Tibial nerve (tissue), 4 donors: ENCODE results near the gene PHOX2A. TPM values are rescaled to one million over a fixed set of nuclear protein-coding genes. Genes with fewer than 3 reads are reported as not detected.
A peak's percentile ranks its signal among the peaks of the same experiment; 100 is the strongest.

Experiments
- DNase-seq, 2 donors: peaks; one replicate each; pipeline ENCODE4 v3.0.0-alpha.2; 2019; ENCODE audit warnings: low spot score in 2 of 2
- H3K27ac ChIP-seq, 4 donors: fragments of 200-600 bp; sonication (generic) in 3 of 4; one replicate each; pipeline ENCODE4 v1.5.1; 2017 to 2019; ENCODE audit warnings: mild to moderate bottlenecking in 1 of 4
- H3K27me3 ChIP-seq, 2 donors: fragments of 200-600 bp; sonication (generic) in 1 of 2; one replicate each; pipeline versions ENCODE4 v1.5.1 to v1.6.0; 2017 to 2019
- H3K36me3 ChIP-seq, 3 donors: fragments of 200-600 bp; sonication (generic); one replicate each; pipeline ENCODE4 v1.5.1; 2018 to 2019
- H3K4me1 ChIP-seq, 4 donors: fragments of 200-600 bp; sonication (generic) in 3 of 4; one replicate each; pipeline ENCODE4 v1.5.1; 2017 to 2019
- H3K4me3 ChIP-seq, 4 donors: fragments of 200-600 bp; sonication (generic) in 3 of 4; one replicate each; pipeline ENCODE4 v1.5.1; 2017 to 2019; ENCODE audit warnings: mild to moderate bottlenecking in 1 of 4, moderate library complexity in 1 of 4
- H3K9me3 ChIP-seq, 4 donors: fragments of 200-600 bp; sonication (generic) in 3 of 4; one replicate each; pipeline ENCODE4 v1.5.1; 2017 to 2019
- CTCF ChIP-seq, 5 experiments: fragments of 200-600 bp in 3 of 5; fragments of 450-650 bp in 2 of 5; sonication (generic) in 3 of 5; IDR thresholded peaks; one replicate each; pipeline ENCODE4 v1.5.1; 2016 to 2019; ENCODE audit warnings: antibody characterized with exemption in 5 of 5, mild to moderate bottlenecking in 3 of 5, moderate library complexity in 2 of 5
- EP300 ChIP-seq, 2 donors: sonication (generic); formaldehyde crosslinking; IDR thresholded peaks; one replicate each; pipeline ENCODE4 v1.6.1; 2017; ENCODE audit warnings: antibody characterized with exemption in 2 of 2, mild to moderate bottlenecking in 1 of 2
- POLR2A ChIP-seq, 2 donors: fragments of 450-650 bp; IDR thresholded peaks; one replicate each; pipeline ENCODE4 v1.6.1; 2017; ENCODE audit warnings: antibody characterized with exemption in 2 of 2, mild to moderate bottlenecking in 2 of 2, moderate library complexity in 2 of 2
- WGBS, 2 donors: methylation state at CpG; one replicate each; pipeline ENCODE4 v1.1.5; 2018; 5-methylcytosine and 5-hydroxymethylcytosine counted together
- total RNA-seq, 4 donors: library from RNA; depleted of rRNA; stranded (reverse); fragments of >200 nt; gene quantifications; one replicate each; pipeline ENCODE4 v1.1.0, GENCODE V29; 2016

PHOX2A gene
- total RNA-seq, 4 donors from 2014 or later, result not detected

GRCh38 chr11:72226701-72227100, 17.3 kb downstream of the PHOX2A start:
- H3K27me3 ChIP-seq, result no peaks in the 10 kb centered on the region
- 77 to 85% methylated on average over 5 of the region's 5 CpGs for WGBS, 2 donors
- H3K9me3 ChIP-seq, result no peaks in the 10 kb centered on the region
- peaks cover 0 to 51% (median 21%) of the 10 kb centered on the region in 3 donors for H3K36me3 ChIP-seq
- no peak overlapping the region for H3K4me3 ChIP-seq
- TF ChIP-seq CTCF (IDR thresholded peaks at IDR 0.05) (no peak), EP300 (IDR thresholded peaks at IDR 0.05) (no peak), POLR2A (IDR thresholded peaks at IDR 0.05) (no peak)
- peaks cover 0 to 47% (median 31%) of the 10 kb centered on the region in 4 donors for H3K4me1 ChIP-seq
- H3K27ac ChIP-seq, result no peak overlapping the region
- no peak for DNase-seq

DNA sequence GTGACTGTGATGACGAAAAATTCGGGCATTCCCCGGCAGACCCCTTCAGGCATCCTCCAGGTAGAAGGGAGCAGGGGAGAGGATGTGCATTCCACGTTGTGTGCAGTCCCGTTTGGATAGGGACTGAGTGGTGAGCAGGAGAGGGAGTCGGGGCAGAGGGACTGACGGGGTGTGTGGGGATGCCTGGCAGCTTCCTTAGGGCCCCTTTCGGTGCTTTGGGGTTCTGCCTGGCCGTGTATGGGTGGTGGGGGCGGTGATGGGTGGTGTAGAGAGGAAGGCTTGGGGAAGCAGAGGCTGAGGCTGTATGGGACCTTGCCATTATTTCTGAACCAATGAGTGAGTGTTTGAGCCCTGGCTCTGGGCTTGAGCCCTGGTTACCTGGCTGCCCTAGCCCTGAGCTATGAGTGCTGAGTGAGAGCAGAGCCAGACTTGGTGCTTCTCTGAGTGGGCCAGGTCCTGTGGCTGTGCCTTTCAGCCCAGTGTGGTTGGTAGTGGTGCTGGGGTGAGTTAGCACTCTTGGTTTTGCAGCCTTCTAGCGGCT, 18.5 kb downstream of the PHOX2A start:
- Histone ChIP-seq H3K4me3 (peak overlapping the region; percentile 71 to 92 (median 77)), H3K27me3 (no peaks in the 10 kb centered on the region), H3K27ac (peak overlapping the region; percentile 77 to 97 (median 94)), H3K36me3 (peaks cover 0 to 39% (median 8%) of the 10 kb centered on the region in 3 donors), H3K9me3 (no peaks in the 10 kb centered on the region), H3K4me1 (peaks cover 0 to 50% (median 32%) of the 10 kb centered on the region in 4 donors)
- DNase-seq, result no peak
- TF ChIP-seq CTCF (IDR thresholded peaks at IDR 0.05) (no peak), POLR2A (IDR thresholded peaks at IDR 0.05) (no peak), EP300 (IDR thresholded peaks at IDR 0.05) (no peak)
- WGBS, 2 donors, result 9 to 13% methylated on average over 11 of the region's 11 CpGs

GRCh38 chr11:72224564-72225410, 19.2 kb downstream of the PHOX2A start, which contains the start of gene INPPL1:
TSS of gene INPPL1 (plus strand) at chr11:72224767. CDS start at chr11:72224985, 218 bp downstream.
- no peaks in the 10 kb centered on the region for H3K27me3 ChIP-seq
- peak within 1 kb of the TSS; percentile 71 to 92 (median 77) for H3K4me3 ChIP-seq
- DNase-seq, result no peak
- H3K9me3 ChIP-seq, result no peaks in the 10 kb centered on the region
- H3K27ac ChIP-seq, result peak within 1 kb of the TSS; percentile 77 to 97 (median 94)
- 0 to 2% methylated on average over 6 to 10 of the region's 81 CpGs for whole genome bisulfite sequencing, 2 donors
- H3K4me1 ChIP-seq, result peaks cover 0 to 50% (median 32%) of the 10 kb centered on the region in 4 donors
- peaks cover 0 to 32% (median 1%) of the 10 kb centered on the region in 3 donors for H3K36me3 ChIP-seq
- TF ChIP-seq CTCF (IDR thresholded peaks at IDR 0.05), result no peak
- no peak for TF ChIP-seq EP300 (IDR thresholded peaks at IDR 0.05)
- TF ChIP-seq POLR2A (IDR thresholded peaks at IDR 0.05), result no peak

- Histone ChIP-seq H3K36me3 (peaks cover 0 to 23% (median 0%) of the 10 kb centered on the region in 3 donors), H3K9me3 (no peaks in the 10 kb centered on the region), H3K4me3 (peak overlapping the region; percentile 71 to 92 (median 77)), H3K4me1 (peaks cover 0 to 50% (median 32%) of the 10 kb centered on the region in 4 donors), H3K27ac (peak overlapping the region; percentile 77 to 97 (median 94)), H3K27me3 (no peaks in the 10 kb centered on the region)
- TF ChIP-seq EP300 (IDR thresholded peaks at IDR 0.05) (no peak), CTCF (IDR thresholded peaks at IDR 0.05) (no peak), POLR2A (IDR thresholded peaks at IDR 0.05) (no peak)
- WGBS, 2 donors, result 0% methylated on average over 27 to 40 of the region's 84 CpGs
- peak in 1 of 2 donors; percentile 53 for DNase-seq
Measured at GRCh38 chr11:72223615-72224563, 20.1 kb downstream of the PHOX2A start.
